Endothelial cell of umbilical vein (primary cell): ENCODE results near the gene PVR. TPM values are rescaled to one million over a fixed set of nuclear protein-coding genes. Genes with fewer than 3 reads are reported as not detected.

ENCODE experiments used
- BruUV-seq: library from RNA; stranded (reverse); fragments of 400-500 nt; replicated peaks from 2 replicates; lab custom pipeline; 2021; lab: Mats Ljungman, UMichigan
- CTCF ChIA-PET: fragments of 300-600, 350-600 bp; sonication (Branson Sonifier 250); formaldehyde crosslinking; loops from one replicate; lab custom pipeline; 2021; ENCODE audit warnings: antibody characterized with exemption, inconsistent platforms; lab: Charles Lee
- POLR2A ChIA-PET: fragments of 300-600, 350-600 bp; sonication (Branson Sonifier 250); formaldehyde crosslinking; loops from one replicate; lab custom pipeline; 2021; ENCODE audit warnings: antibody characterized with exemption, inconsistent platforms; lab: Charles Lee
- DNase-seq: peaks from one replicate; pipeline ENCODE4 v3.0.0-alpha.2; 2011; ENCODE audit warnings: low read depth, low spot score
- FAIRE-seq: peaks from 2 replicates; lab custom pipeline; 2011; peaks lifted over from hg19 to GRCh38; lab: Jason Lieb, UNC
- H2AFZ ChIP-seq: 2 replicates; pipeline ENCODE4 v1.6.0; 2012; ENCODE audit warnings: low read depth, low read length, control low read depth, inconsistent platforms
- H3K27ac ChIP-seq: 2 replicates; pipeline ENCODE4 v1.5.1; 2011; ENCODE audit warnings: low read depth, mild to moderate bottlenecking, control low read depth, low read length, moderate library complexity; ENCODE audit not compliant: insufficient read depth
- H3K27me3 ChIP-seq, 2 experiments: 2 replicates each; pipeline versions ENCODE4 v1.6.0 to v1.6.1; 2011; ENCODE audit warnings: low read length in 2 of 2, mixed read lengths in 1 of 2; ENCODE audit not compliant: control insufficient read depth in 2 of 2, insufficient read depth in 2 of 2
- H3K36me3 ChIP-seq, 2 experiments: 2 replicates in 1 of 2; 3 replicates in 1 of 2; pipeline ENCODE4 v1.5.1; 2011; ENCODE audit warnings: low read length in 2 of 2, mild to moderate bottlenecking in 1 of 2, moderate library complexity in 1 of 2; ENCODE audit not compliant: control insufficient read depth in 2 of 2, insufficient read depth in 2 of 2; ENCODE audit errors: extremely low read depth in 1 of 2
- H3K4me1 ChIP-seq: 3 replicates; pipeline ENCODE4 v1.5.1; 2011; ENCODE audit warnings: mild to moderate bottlenecking, low read length; ENCODE audit not compliant: control insufficient read depth, insufficient read depth; ENCODE audit errors: extremely low read depth
- H3K4me2 ChIP-seq: 2 replicates; pipeline ENCODE4 v1.6.1; 2011; ENCODE audit warnings: low read length, control low read depth, mixed read lengths; ENCODE audit not compliant: insufficient read depth
- H3K4me3 ChIP-seq, 3 experiments: fragments of 200-600 bp in 1 of 3; sonication (generic), shearing (Covaris generic) in 1 of 3; replicated peaks in 1 of 3; 2 replicates each; pipeline ENCODE4 v1.5.1; 2011 to 2016; ENCODE audit warnings: control low read depth in 3 of 3, low read length in 3 of 3, mild to moderate bottlenecking in 2 of 3, inconsistent platforms in 1 of 3, low read depth in 1 of 3, moderate library complexity in 1 of 3; ENCODE audit not compliant: insufficient read depth in 1 of 3
- H3K79me2 ChIP-seq: 2 replicates; pipeline ENCODE4 v1.6.0; 2012; ENCODE audit warnings: low read length, inconsistent platforms; ENCODE audit not compliant: control insufficient read depth, insufficient read depth
- H3K9ac ChIP-seq: replicated peaks from 2 replicates; pipeline ENCODE3; 2011; ENCODE audit warnings: low read length, control low read depth; ENCODE audit not compliant: insufficient read depth; ENCODE audit errors: extremely low read depth
- H3K9me1 ChIP-seq: replicated peaks from 3 replicates; pipeline ENCODE4 v1.6.0; 2011; ENCODE audit warnings: mild to moderate bottlenecking, low read length; ENCODE audit not compliant: control insufficient read depth, insufficient read depth; ENCODE audit errors: extremely low read depth
- H3K9me3 ChIP-seq: replicated peaks from 2 replicates; pipeline ENCODE4 v1.5.1; 2012; ENCODE audit warnings: low read length, inconsistent platforms; ENCODE audit not compliant: control insufficient read depth, insufficient read depth
- H4K20me1 ChIP-seq: replicated peaks from 2 replicates; pipeline ENCODE3; 2011; ENCODE audit warnings: mild to moderate bottlenecking, low read length; ENCODE audit not compliant: control insufficient read depth, insufficient read depth; ENCODE audit errors: extremely low read depth
- EZH2 ChIP-seq: IDR thresholded peaks from 2 replicates; pipeline ENCODE4 v1.6.1; 2012; ENCODE audit warnings: borderline replicate concordance, low read depth, mild to moderate bottlenecking, moderate library complexity, low read length, inconsistent platforms; ENCODE audit not compliant: severe bottlenecking
- FOS ChIP-seq: IDR thresholded peaks from 2 replicates; pipeline ENCODE4 v1.6.1; 2011; ENCODE audit warnings: mild to moderate bottlenecking, low read length, moderate library complexity, borderline replicate concordance; ENCODE audit not compliant: insufficient read depth
- GATA2 ChIP-seq: IDR thresholded peaks from 2 replicates; pipeline ENCODE4 v1.7.0; 2011; ENCODE audit warnings: low read depth, mild to moderate bottlenecking, moderate library complexity, mixed read lengths, low read length; ENCODE audit not compliant: insufficient read length, insufficient read depth
- JUN ChIP-seq: IDR thresholded peaks from 2 replicates; pipeline ENCODE4 v1.6.1; 2011; ENCODE audit warnings: borderline replicate concordance, low read depth; ENCODE audit not compliant: insufficient read length, insufficient read depth
- MAX ChIP-seq: IDR thresholded peaks from 2 replicates; pipeline ENCODE4 v1.6.1; 2011; ENCODE audit not compliant: insufficient read depth, insufficient read length
- MYC ChIP-seq: IDR thresholded peaks from one replicate; pipeline ENCODE4 v1.6.1; 2011; ENCODE audit warnings: mild to moderate bottlenecking, low read depth, low read length
- POLR2A ChIP-seq: IDR thresholded peaks from 2 replicates; pipeline ENCODE4 v1.6.1; 2012; ENCODE audit warnings: low read depth, mild to moderate bottlenecking, control low read depth, low read length
- POLR2AphosphoS5 ChIP-seq: IDR thresholded peaks from 2 replicates; pipeline ENCODE4 v1.6.1; 2012; ENCODE audit warnings: low read depth, mild to moderate bottlenecking, control low read depth, low read length, moderate library complexity; ENCODE audit not compliant: insufficient read depth
- dilution Hi-C: fragments of 300-500 bp; cut with MboI; formaldehyde crosslinking; loops from one replicate; pipeline ENCODE4 v1.15.0; 2019; ENCODE audit warnings: low sequenced_read_pairs; ENCODE audit not compliant: extremely low pct_ligation_motif_present
- intact Hi-C: fragments of 100-400 bp; cut with micrococcal nuclease; formaldehyde crosslinking; loops from one replicate; pipeline ENCODE4 v1.10.0; 2022
- polyA plus RNA-seq, 4 experiments: library from polyadenylated mRNA; depleted of rRNA in 3 of 4; stranded (reverse) in 3 of 4; unstranded in 1 of 4; fragments of >200 nt; gene quantifications; 2 replicates each; pipeline versions ENCODE4 v1.2.1 to v1.2.3, GENCODE V29; 2011 to 2012; ENCODE audit warnings: missing spikeins in 1 of 4
- total RNA-seq: library from RNA; stranded (reverse); gene quantifications from 2 replicates; pipeline ENCODE4 v1.2.3, GENCODE V29; 2021
- TF ChIP-seq, protein P1 (sequence below), 2 donors: IDR thresholded peaks; 1 replicate in 1 of 2; 2 replicates in 1 of 2; pipeline ENCODE4 v1.5.1; 2011; ENCODE audit warnings: low read length in 2 of 2, mild to moderate bottlenecking in 2 of 2, moderate library complexity in 2 of 2, control low read depth in 1 of 2, inconsistent platforms in 1 of 2, low read depth in 1 of 2; ENCODE audit not compliant: insufficient read depth in 1 of 2; ENCODE audit errors: extremely low read depth in 1 of 2

Gene PVR
- total and polyA plus RNA-seq, 2 donors (not counting 3 experiments of a cell fraction or from before 2014, with no cell fraction given), result 133 to 226 TPM

GRCh38 chr19:44645407-44646048 is 1.8 kb downstream of the PVR start:
- CTCF ChIA-PET, result interaction anchor here (0.8 to 2.4 kb wide), 7 partner anchors 12 to 125 kb away, joined by 3 to 13 read pairs (median 4); no protein-coding TSS in a partner anchor
- peak overlapping the region; percentile 42 for H3K9ac ChIP-seq
- DNase-seq (no peak), FAIRE-seq (no peak)
- H3K36me3 ChIP-seq, result peaks cover 11 to 19% of the 10 kb centered on the region in 2 experiments
- H2AFZ ChIP-seq, result no peak overlapping the region
- H3K4me2 ChIP-seq, result peak overlapping the region; percentile 77
- no peaks in the 10 kb centered on the region for H3K27me3 ChIP-seq
- no peaks in the 10 kb centered on the region for H3K9me3 ChIP-seq
- dilution Hi-C loops, result no loop called here
- POLR2A ChIA-PET, result no interaction called here
- intact Hi-C loops, result no loop called here
- TF ChIP-seq, protein P1, sequence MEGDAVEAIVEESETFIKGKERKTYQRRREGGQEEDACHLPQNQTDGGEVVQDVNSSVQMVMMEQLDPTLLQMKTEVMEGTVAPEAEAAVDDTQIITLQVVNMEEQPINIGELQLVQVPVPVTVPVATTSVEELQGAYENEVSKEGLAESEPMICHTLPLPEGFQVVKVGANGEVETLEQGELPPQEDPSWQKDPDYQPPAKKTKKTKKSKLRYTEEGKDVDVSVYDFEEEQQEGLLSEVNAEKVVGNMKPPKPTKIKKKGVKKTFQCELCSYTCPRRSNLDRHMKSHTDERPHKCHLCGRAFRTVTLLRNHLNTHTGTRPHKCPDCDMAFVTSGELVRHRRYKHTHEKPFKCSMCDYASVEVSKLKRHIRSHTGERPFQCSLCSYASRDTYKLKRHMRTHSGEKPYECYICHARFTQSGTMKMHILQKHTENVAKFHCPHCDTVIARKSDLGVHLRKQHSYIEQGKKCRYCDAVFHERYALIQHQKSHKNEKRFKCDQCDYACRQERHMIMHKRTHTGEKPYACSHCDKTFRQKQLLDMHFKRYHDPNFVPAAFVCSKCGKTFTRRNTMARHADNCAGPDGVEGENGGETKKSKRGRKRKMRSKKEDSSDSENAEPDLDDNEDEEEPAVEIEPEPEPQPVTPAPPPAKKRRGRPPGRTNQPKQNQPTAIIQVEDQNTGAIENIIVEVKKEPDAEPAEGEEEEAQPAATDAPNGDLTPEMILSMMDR (IDR thresholded peaks at IDR 0.05; ENCODE audit: extremely low read depth in 1 of 2, insufficient read depth in 1 of 2, low read depth in 1 of 2, low read length in 2 of 2), result no peak
- peak; percentile 15 for TF ChIP-seq POLR2AphosphoS5
- BruUV-seq, result TSS peak; percentile 17
- H4K20me1 ChIP-seq, result no peaks in the 10 kb centered on the region
- H3K79me2 ChIP-seq, result peaks cover 62% of the 10 kb centered on the region
- no peaks in the 10 kb centered on the region for H3K9me1 ChIP-seq
- H3K4me3 ChIP-seq, result peak overlapping the region in 2 of 3 experiments; percentile 10 to 44
- peaks cover 43% of the 10 kb centered on the region for H3K4me1 ChIP-seq
- peak overlapping the region; percentile 20 for H3K27ac ChIP-seq

DNA sequence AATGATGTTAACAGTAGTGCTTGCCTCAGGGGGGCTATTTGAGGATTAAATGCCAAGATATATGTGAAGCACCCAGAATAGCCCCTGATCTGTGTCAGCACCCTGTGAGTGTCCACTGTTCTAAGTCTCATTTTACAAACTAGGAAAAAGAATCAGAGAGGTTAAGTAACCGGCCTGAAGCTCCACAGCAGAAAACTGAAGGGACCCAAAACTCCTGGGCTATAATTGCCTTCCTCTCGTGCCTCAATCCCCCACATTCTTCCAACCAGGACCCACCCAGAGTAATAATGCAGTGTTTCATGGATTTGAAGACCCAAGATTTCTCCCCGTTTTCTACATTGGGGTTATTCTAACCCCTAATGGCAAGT is 2.3 kb downstream of the PVR start:
- Histone ChIP-seq H3K9me3 (no peaks in the 10 kb centered on the region), H3K79me2 (peaks cover 67% of the 10 kb centered on the region), H3K4me2 (peak overlapping the region; percentile 77), H2AFZ (no peak overlapping the region), H3K9me1 (no peaks in the 10 kb centered on the region), H4K20me1 (no peaks in the 10 kb centered on the region), H3K27me3 (no peaks in the 10 kb centered on the region), H3K9ac (peak overlapping the region; percentile 42), H3K27ac (peak overlapping the region; percentile 20), H3K4me3 (peak overlapping the region in 1 of 3 experiments; percentile 44), H3K36me3 (peaks cover 15 to 22% of the 10 kb centered on the region in 2 experiments), H3K4me1 (peaks cover 39% of the 10 kb centered on the region)
- no TSS peak for BruUV-seq
- ChIA-PET CTCF (interaction anchor here (0.8 to 2.4 kb wide), 7 partner anchors 11 to 125 kb away, joined by 3 to 13 read pairs (median 4); no protein-coding TSS in a partner anchor), POLR2A (no interaction called here)
- dilution Hi-C loops, result no loop called here
- no peak for TF ChIP-seq JUN
- TF ChIP-seq MAX, result no peak
- TF ChIP-seq MYC, result no peak
- no peak for TF ChIP-seq GATA2
- no peak for TF ChIP-seq POLR2A
- no peak for TF ChIP-seq POLR2AphosphoS5
- TF ChIP-seq FOS, result no peak
- TF ChIP-seq EZH2, result no peak
- TF ChIP-seq, protein P1 (IDR thresholded peaks at IDR 0.05; ENCODE audit: extremely low read depth in 1 of 2, insufficient read depth in 1 of 2, low read depth in 1 of 2, low read length in 2 of 2), result no peak
- no peak for DNase-seq
- intact Hi-C loops, result no loop called here
- no peak for FAIRE-seq
